Astrocyte (in vitro differentiated cells and primary cell): Measurements from ENCODE around the gene CNOT11.

Source experiments
- EZH2 ChIP-seq: IDR thresholded peaks from 2 replicates; pipeline ENCODE4 v1.6.1; 2012; ENCODE audit warnings: mild to moderate bottlenecking, low read length, inconsistent platforms; ENCODE audit not compliant: insufficient read depth
- TF ChIP-seq, protein P1 (sequence below): IDR thresholded peaks from 2 replicates; pipeline ENCODE4 v1.5.1; 2011; ENCODE audit warnings: low read depth, mild to moderate bottlenecking, inconsistent platforms, low read length, moderate library complexity; ENCODE audit not compliant: insufficient read depth

DNA sequence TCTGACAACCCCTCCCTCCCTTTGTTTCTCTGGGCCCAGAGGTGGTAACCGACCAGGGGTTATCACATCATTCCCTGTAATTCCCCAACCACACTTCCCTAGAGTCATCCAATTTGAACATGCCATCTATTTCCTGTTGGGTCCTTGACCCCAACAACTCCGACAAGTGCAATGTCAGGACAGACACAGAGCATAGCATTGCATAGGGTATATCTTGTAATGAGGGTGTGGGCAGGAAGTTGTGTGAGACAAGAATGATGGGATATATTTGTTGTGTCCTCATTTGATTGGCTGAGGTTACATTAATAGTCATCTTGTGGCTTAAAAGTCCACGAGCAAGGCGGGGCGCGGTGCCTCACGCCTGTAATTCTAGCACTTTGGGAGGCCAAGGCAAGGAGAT, 33.4 kb upstream of the CNOT11 start:
- TF ChIP-seq, protein P1, sequence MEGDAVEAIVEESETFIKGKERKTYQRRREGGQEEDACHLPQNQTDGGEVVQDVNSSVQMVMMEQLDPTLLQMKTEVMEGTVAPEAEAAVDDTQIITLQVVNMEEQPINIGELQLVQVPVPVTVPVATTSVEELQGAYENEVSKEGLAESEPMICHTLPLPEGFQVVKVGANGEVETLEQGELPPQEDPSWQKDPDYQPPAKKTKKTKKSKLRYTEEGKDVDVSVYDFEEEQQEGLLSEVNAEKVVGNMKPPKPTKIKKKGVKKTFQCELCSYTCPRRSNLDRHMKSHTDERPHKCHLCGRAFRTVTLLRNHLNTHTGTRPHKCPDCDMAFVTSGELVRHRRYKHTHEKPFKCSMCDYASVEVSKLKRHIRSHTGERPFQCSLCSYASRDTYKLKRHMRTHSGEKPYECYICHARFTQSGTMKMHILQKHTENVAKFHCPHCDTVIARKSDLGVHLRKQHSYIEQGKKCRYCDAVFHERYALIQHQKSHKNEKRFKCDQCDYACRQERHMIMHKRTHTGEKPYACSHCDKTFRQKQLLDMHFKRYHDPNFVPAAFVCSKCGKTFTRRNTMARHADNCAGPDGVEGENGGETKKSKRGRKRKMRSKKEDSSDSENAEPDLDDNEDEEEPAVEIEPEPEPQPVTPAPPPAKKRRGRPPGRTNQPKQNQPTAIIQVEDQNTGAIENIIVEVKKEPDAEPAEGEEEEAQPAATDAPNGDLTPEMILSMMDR, result no peak
- TF ChIP-seq EZH2, result no peak
